ENCODE measurements around the gene NT5C1A.

Gene NT5C1A

GRCh38 chr1:39613250-39613649 lies 58.7 kb downstream of the NT5C1A start:
- DNase-seq (ENCODE audit: low read depth in 1 of 2, low spot score in 1 of 2): no peak

GRCh38 chr1:39609618-39610331 lies 62.1 kb downstream of the NT5C1A start:
- peak; percentile 71 for DNase-seq (ENCODE audit: low read depth in 1 of 2, low spot score in 1 of 2)
